GM12801 (cell line): ENCODE results near the gene VTCN1.

Experiments
- CTCF ChIP-seq: IDR thresholded peaks from one replicate; pipeline ENCODE4 v1.5.1; 2011; ENCODE audit warnings: control low read depth; ENCODE audit not compliant: insufficient read length; ENCODE audit errors: extremely low read depth

VTCN1 gene

GRCh38 chr1:117174851-117175250, 35.9 kb downstream of the VTCN1 start:
- no peak for TF ChIP-seq CTCF

- no peak for TF ChIP-seq CTCF
Observed at GRCh38 chr1:117173691-117174090, 37.0 kb downstream of the VTCN1 start.

- TF ChIP-seq CTCF = no peak
Observed at GRCh38 chr1:117173006-117173405, 37.7 kb downstream of the VTCN1 start.

- TF ChIP-seq CTCF = no peak
Observed at GRCh38 chr1:117171900-117172511, 38.7 kb downstream of the VTCN1 start.

GRCh38 chr1:117169871-117170596, 40.7 kb downstream of the VTCN1 start:
- TF ChIP-seq CTCF = no peak

GRCh38 chr1:117167402-117167801, 43.3 kb downstream of the VTCN1 start:
- no peak for TF ChIP-seq CTCF

GRCh38 chr1:117166076-117166475, 44.7 kb downstream of the VTCN1 start:
- TF ChIP-seq CTCF = no peak
